HCT116 (cell line): ENCODE results near the gene MYLIP. TPM values are rescaled to one million over a fixed set of nuclear protein-coding genes. Genes with fewer than 3 reads are reported as not detected.

Experiments
- ATAC-seq: fragments of 200-7000 bp; cut with Tn5 transposase; 2 replicates; pipeline ENCODE4 v1.9.1; 2020; ENCODE audit warnings: mild to moderate bottlenecking, moderate library complexity
- BruUV-seq: library from RNA; stranded (reverse); fragments of 400-500 nt; replicated peaks from 2 replicates; lab custom pipeline; 2021; lab: Mats Ljungman, UMichigan
- CTCF ChIA-PET: fragments of 300-600 bp; sonication (Branson Sonifier 250); formaldehyde crosslinking; loops from one replicate; lab custom pipeline; 2021; ENCODE audit warnings: antibody characterized with exemption; lab: Charles Lee
- POLR2A ChIA-PET: fragments of 300-600, 350-600 bp; sonication (Branson Sonifier 250); formaldehyde crosslinking; loops from one replicate; lab custom pipeline; 2021; ENCODE audit warnings: antibody characterized with exemption; lab: Charles Lee
- RAD21 ChIA-PET, 2 experiments: fragments of 300-600 bp; sonication (Branson Sonifier 250); formaldehyde crosslinking; loops; one replicate each; lab custom pipeline; 2023; ENCODE audit warnings: low total read pairs in 2 of 2; ENCODE audit not compliant: uncharacterized antibody in 2 of 2, unreplicated experiment in 2 of 2, low non-redundant PET in 1 of 2; lab: Charles Lee
- DNase-seq: peaks from one replicate; pipeline ENCODE4 v3.0.0-alpha.2; 2010; ENCODE audit warnings: low read depth, low spot score
- H2AFZ ChIP-seq: fragments of 200-600 bp; shearing (Covaris generic), sonication (generic); 2 replicates; pipeline ENCODE4 v1.6.1; 2017; ENCODE audit warnings: low read depth, mixed run types, mixed read lengths, antibody characterized with exemption, low read length; ENCODE audit not compliant: poor library complexity, severe bottlenecking
- H3K27ac ChIP-seq: 2 replicates; pipeline ENCODE4 v1.5.1; 2012; ENCODE audit warnings: low read depth, low read length
- H3K27me3 ChIP-seq: fragments of 200-600 bp; sonication (generic); 2 replicates; pipeline ENCODE4 v1.6.1; 2016; ENCODE audit warnings: mixed run types, low read length, mixed read lengths; ENCODE audit not compliant: insufficient read depth
- H3K36me3 ChIP-seq, 2 experiments: fragments of 200-500 bp in 1 of 2; fragments of 200-600 bp in 1 of 2; sonication (Bioruptor generic) in 1 of 2; sonication (generic) in 1 of 2; 2 replicates each; pipeline versions ENCODE4 v1.5.1 to v1.6.1; 2014 to 2016; ENCODE audit warnings: low read length in 2 of 2, inconsistent platforms in 1 of 2, mixed read lengths in 1 of 2, mixed run types in 1 of 2; ENCODE audit not compliant: insufficient read depth in 2 of 2, control insufficient read depth in 1 of 2
- H3K4me1 ChIP-seq, 2 experiments: fragments of 200-600 bp in 1 of 2; sonication (generic) in 1 of 2; 2 replicates each; pipeline versions ENCODE4 v1.5.1 to v1.6.1; 2012 to 2017; ENCODE audit warnings: low read length in 2 of 2, inconsistent platforms in 1 of 2, mild to moderate bottlenecking in 1 of 2, mixed read lengths in 1 of 2, mixed run types in 1 of 2, moderate library complexity in 1 of 2; ENCODE audit not compliant: insufficient read depth in 2 of 2, control insufficient read depth in 1 of 2
- H3K4me2 ChIP-seq: fragments of 200-600 bp; sonication (generic); 2 replicates; pipeline ENCODE4 v1.6.1; 2017; ENCODE audit warnings: mixed run types, low read length, mixed read lengths
- H3K4me3 ChIP-seq, 2 experiments: fragments of 200-600 bp in 1 of 2; sonication (generic) in 1 of 2; replicated peaks in 1 of 2; 2 replicates each; pipeline ENCODE4 v1.5.1; 2011 to 2016; ENCODE audit warnings: low read length in 2 of 2, control low read depth in 1 of 2, low read depth in 1 of 2, mild to moderate bottlenecking in 1 of 2, mixed read lengths in 1 of 2, mixed run types in 1 of 2
- H3K79me2 ChIP-seq: fragments of 200-600 bp; sonication (generic); 2 replicates; pipeline ENCODE4 v1.6.1; 2017; ENCODE audit warnings: mild to moderate bottlenecking, mixed run types, low read length, moderate library complexity, mixed read lengths; ENCODE audit not compliant: insufficient read depth
- H3K9ac ChIP-seq: fragments of 200-600 bp; sonication (generic); 2 replicates; pipeline ENCODE4 v1.6.1; 2016; ENCODE audit warnings: low read length, mixed read lengths
- H3K9me2 ChIP-seq: fragments of 200-600 bp; sonication (generic), shearing (Covaris generic); 2 replicates; pipeline ENCODE4 v1.6.1; 2017; ENCODE audit warnings: mixed run types, mild to moderate bottlenecking, moderate library complexity; ENCODE audit not compliant: insufficient read depth
- H3K9me3 ChIP-seq, 2 experiments: fragments of 200-500 bp in 1 of 2; fragments of 200-600 bp in 1 of 2; sonication (Bioruptor generic) in 1 of 2; sonication (generic) in 1 of 2; 2 replicates each; pipeline ENCODE4 v1.6.1; 2014 to 2017; ENCODE audit warnings: low read length in 2 of 2, mixed read lengths in 2 of 2, inconsistent platforms in 1 of 2, low read depth in 1 of 2, mild to moderate bottlenecking in 1 of 2, mixed run types in 1 of 2, moderate library complexity in 1 of 2; ENCODE audit not compliant: control insufficient read depth in 1 of 2, insufficient read depth in 1 of 2
- H4K20me1 ChIP-seq: fragments of 200-600 bp; sonication (generic), shearing (Covaris generic); 2 replicates; pipeline ENCODE4 v1.6.1; 2017; ENCODE audit warnings: mixed run types, mild to moderate bottlenecking, moderate library complexity; ENCODE audit not compliant: insufficient read depth
- ATF3 ChIP-seq: IDR thresholded peaks from 2 replicates; pipeline ENCODE4 v1.6.1; 2012
- CTCF ChIP-seq, 3 experiments: fragments of 200-600 bp in 1 of 3; sonication (generic) in 1 of 3; IDR thresholded peaks in 2 of 3; conservative IDR thresholded peaks in 1 of 3; 2 replicates each; pipeline ENCODE4 v1.5.1; 2012 to 2017; ENCODE audit warnings: low read depth in 2 of 3, low read length in 2 of 3, antibody characterized with exemption in 1 of 3, borderline replicate concordance in 1 of 3, control low read depth in 1 of 3, mild to moderate bottlenecking in 1 of 3, mixed read lengths in 1 of 3, mixed run types in 1 of 3, moderate library complexity in 1 of 3; ENCODE audit not compliant: insufficient read depth in 1 of 3
- EGR1 ChIP-seq: IDR thresholded peaks from 2 replicates; pipeline ENCODE4 v1.6.1; 2012; ENCODE audit warnings: low read depth
- ELF1 ChIP-seq: IDR thresholded peaks from 2 replicates; pipeline ENCODE4 v1.6.1; 2012; ENCODE audit warnings: low read depth, borderline replicate concordance
- EZH2 ChIP-seq: fragments of 200-600 bp; sonication (generic); IDR thresholded peaks from 2 replicates; pipeline ENCODE4 v1.6.1; 2017; ENCODE audit warnings: antibody characterized with exemption, mixed run types
- EZH2phosphoT487 ChIP-seq: fragments of 200-600 bp; IDR thresholded peaks from 2 replicates; pipeline ENCODE4 v1.6.1; 2018; ENCODE audit warnings: antibody characterized with exemption, borderline replicate concordance
- FOSL1 ChIP-seq: IDR thresholded peaks from 2 replicates; pipeline ENCODE4 v1.6.1; 2012; ENCODE audit warnings: low read depth
- JUND ChIP-seq: IDR thresholded peaks from 2 replicates; pipeline ENCODE4 v1.6.1; 2012
- RAD21 ChIP-seq: IDR thresholded peaks from 2 replicates; pipeline ENCODE4 v1.6.1; 2012; ENCODE audit warnings: low read depth, mild to moderate bottlenecking
- TCF7L2 ChIP-seq: IDR thresholded peaks from 2 replicates; pipeline ENCODE4 v1.7.0; 2011; ENCODE audit warnings: borderline replicate concordance, inconsistent platforms; ENCODE audit not compliant: insufficient read depth, insufficient read length; ENCODE audit errors: extremely low read depth
- ZBTB33 ChIP-seq: IDR thresholded peaks from 2 replicates; pipeline ENCODE4 v1.6.1; 2011; ENCODE audit warnings: mild to moderate bottlenecking, low read length, moderate library complexity; ENCODE audit not compliant: insufficient replicate concordance; ENCODE audit errors: extremely low read depth
- ZFX ChIP-seq: fragments of 450-650 bp; IDR thresholded peaks from 2 replicates; pipeline ENCODE4 v1.6.1; 2017
- ZNF274 ChIP-seq: fragments of 200-500 bp; sonication (Bioruptor generic); IDR thresholded peaks from 2 replicates; pipeline ENCODE4 v1.6.1; 2014; ENCODE audit warnings: mild to moderate bottlenecking, low read depth, low read length, inconsistent platforms
- intact Hi-C: fragments of 100-400 bp; cut with micrococcal nuclease; formaldehyde crosslinking; loops from 2 replicates; pipeline ENCODE4 v1.10.0; 2022
- total RNA-seq: library from RNA; stranded (reverse); gene quantifications from one replicate; pipeline ENCODE4 v1.2.1, GENCODE V29; 2021; ENCODE audit not compliant: unreplicated experiment

The MYLIP gene
- total RNA-seq, 1 experiment from 2014 or later: 10.6 TPM

DNA sequence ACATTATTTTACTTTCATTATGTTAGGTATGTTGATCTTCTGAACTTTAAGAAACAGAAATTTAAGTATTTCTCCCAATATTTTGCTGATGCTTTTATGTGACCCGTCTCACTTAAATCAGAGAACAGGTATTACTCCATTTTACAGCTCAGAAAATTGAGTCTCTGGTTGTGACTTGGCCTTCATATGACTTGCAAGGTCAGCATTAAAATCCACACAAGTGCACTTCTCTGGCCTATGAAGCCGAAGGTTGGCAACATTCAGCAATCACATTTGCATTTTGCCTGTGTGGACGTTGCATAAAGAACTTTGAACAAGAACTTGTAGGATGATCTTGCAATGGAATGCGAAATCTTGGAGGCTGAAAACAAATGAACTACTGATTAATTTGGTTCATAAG, 10.1 kb upstream of the MYLIP start:
- H3K36me3 ChIP-seq: no peaks in the 10 kb centered on the region
- no peaks in the 10 kb centered on the region for H3K9me2 ChIP-seq
- no peak overlapping the region for H2AFZ ChIP-seq
- H3K9ac ChIP-seq: no peak overlapping the region
- H3K27ac ChIP-seq: no peak overlapping the region
- H3K27me3 ChIP-seq: peaks cover 8% of the 10 kb centered on the region; the same call in 1 of the 2 replicates
- no peak for DNase-seq
- ChIA-PET CTCF (no interaction called here), RAD21 (no interaction called here), POLR2A (interaction anchor here (1.7 kb wide), 1 partner anchor 10 kb away, joined by 5 read pairs; the partner anchor contains the start of gene MYLIP)
- ATAC-seq: no peak
- H4K20me1 ChIP-seq: no peaks in the 10 kb centered on the region
- no TSS peak for BruUV-seq
- no peaks in the 10 kb centered on the region for H3K9me3 ChIP-seq
- intact Hi-C loops: no loop called here
- no peaks in the 10 kb centered on the region for H3K79me2 ChIP-seq
- H3K4me1 ChIP-seq: no peaks in the 10 kb centered on the region
- H3K4me3 ChIP-seq: no peak overlapping the region
- TF ChIP-seq EGR1: no peak
- no peak for TF ChIP-seq ELF1
- TF ChIP-seq RAD21: no peak
- TF ChIP-seq FOSL1: no peak
- no peak for TF ChIP-seq CTCF (IDR thresholded peaks at IDR 0.05 in 2 of 3, conservative IDR thresholded peaks at IDR 0.05 in 1 of 3; ENCODE audit: borderline replicate concordance in 1 of 3, insufficient read depth in 1 of 3, low read depth in 2 of 3, low read length in 2 of 3)
- TF ChIP-seq ZBTB33: no peak
- no peak for TF ChIP-seq EZH2
- no peak for TF ChIP-seq ATF3
- no peak for TF ChIP-seq ZFX
- no peak for TF ChIP-seq JUND
- TF ChIP-seq EZH2phosphoT487: no peak
- no peak for TF ChIP-seq TCF7L2
- TF ChIP-seq ZNF274: no peak
- H3K4me2 ChIP-seq: no peak overlapping the region
